ENCODE measurements around the gene PLK1.

DNA sequence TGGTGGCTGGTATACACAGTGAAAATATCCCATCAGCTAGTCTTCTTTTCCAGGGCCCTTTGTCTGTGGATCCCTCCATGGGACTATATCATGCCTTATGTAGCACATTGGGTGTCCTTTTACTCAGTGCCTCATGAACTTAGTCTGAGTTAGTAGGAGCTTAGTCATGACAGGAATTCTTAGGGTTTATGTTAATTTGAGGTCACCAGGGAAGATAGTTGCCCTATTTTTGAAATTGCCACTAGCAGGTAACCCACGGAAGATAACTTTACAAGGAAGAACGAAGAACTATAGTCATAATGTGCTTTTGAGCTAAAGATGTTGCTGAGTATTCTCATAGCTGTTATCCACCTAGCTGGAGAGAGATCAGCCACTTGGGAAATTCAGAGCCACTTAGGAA lies 14.8 kb upstream of the PLK1 start:
- TF ChIP-seq POLR2A (IDR thresholded peaks at IDR 0.05; ENCODE audit: low read length) (no peak), GATA1 (IDR thresholded peaks at IDR 0.05; ENCODE audit: low read depth, low read length) (no peak)
